GM18526 (cell line): ENCODE results near the gene LEAP2.

Experiments used
- POLR2A ChIP-seq: IDR thresholded peaks from 3 replicates; pipeline ENCODE4 v1.6.1; 2011; ENCODE audit not compliant: insufficient read length; ENCODE audit errors: extremely low read depth

LEAP2 gene

DNA sequence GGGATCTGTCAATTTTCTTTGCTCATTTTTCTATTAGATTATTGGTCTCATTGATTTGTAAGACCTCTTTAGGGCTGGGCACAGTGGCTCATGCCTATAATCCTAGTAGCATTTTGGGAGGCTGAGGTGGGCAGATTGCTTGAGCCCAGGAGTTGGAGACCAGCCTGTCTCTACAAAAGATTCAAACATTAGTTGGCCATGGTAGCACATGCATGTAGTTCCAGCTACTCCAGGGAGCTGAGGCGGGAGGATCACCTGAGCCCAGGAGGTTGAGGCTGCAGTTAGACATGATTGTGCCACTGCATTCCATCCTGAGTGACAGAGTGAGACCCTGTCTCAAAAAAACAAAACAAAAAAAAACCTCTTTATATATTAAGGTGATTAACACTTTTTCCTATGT lies 36.6 kb upstream of the LEAP2 start:
- TF ChIP-seq POLR2A = no peak

- no peak for TF ChIP-seq POLR2A
These were observed 35.6 kb upstream of the LEAP2 start for GRCh38 chr5:132837868-132838267.

DNA sequence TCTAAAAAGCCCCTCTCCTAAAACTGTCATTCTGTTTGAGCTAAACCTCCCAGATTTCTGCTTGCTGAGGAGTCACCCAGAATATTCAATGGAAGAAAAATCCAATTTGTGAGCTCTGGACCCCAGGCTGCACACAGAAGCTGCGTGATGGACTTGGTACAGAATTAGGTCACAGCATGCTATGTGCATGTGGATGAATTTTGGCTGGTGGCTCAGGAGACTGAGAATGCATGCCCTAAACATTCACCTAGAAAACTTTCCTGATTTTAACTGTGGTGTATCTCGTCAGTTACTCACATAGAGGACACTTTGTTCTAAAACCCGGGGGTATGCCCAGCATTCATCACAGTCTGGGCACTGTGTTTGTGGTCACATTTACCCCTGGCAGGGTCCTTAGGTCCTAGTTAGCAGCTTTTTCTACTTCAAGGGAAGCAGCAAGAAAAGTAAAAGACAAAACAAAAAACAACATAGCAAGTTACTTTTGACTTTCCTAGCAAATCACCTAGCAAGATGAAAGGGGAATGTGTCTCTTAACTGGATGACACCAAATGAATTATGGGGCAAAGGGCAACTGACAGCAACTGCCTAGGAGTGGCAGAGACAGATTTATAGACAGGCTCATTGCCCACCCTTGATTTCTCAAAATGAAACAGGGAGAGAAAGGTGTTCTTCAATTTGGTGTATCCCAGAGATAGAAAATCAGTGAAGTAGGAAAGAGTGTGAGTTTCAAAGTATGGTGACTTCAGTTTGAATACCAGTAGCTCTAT lies 34.8 kb upstream of the LEAP2 start:
- no peak for TF ChIP-seq POLR2A

DNA sequence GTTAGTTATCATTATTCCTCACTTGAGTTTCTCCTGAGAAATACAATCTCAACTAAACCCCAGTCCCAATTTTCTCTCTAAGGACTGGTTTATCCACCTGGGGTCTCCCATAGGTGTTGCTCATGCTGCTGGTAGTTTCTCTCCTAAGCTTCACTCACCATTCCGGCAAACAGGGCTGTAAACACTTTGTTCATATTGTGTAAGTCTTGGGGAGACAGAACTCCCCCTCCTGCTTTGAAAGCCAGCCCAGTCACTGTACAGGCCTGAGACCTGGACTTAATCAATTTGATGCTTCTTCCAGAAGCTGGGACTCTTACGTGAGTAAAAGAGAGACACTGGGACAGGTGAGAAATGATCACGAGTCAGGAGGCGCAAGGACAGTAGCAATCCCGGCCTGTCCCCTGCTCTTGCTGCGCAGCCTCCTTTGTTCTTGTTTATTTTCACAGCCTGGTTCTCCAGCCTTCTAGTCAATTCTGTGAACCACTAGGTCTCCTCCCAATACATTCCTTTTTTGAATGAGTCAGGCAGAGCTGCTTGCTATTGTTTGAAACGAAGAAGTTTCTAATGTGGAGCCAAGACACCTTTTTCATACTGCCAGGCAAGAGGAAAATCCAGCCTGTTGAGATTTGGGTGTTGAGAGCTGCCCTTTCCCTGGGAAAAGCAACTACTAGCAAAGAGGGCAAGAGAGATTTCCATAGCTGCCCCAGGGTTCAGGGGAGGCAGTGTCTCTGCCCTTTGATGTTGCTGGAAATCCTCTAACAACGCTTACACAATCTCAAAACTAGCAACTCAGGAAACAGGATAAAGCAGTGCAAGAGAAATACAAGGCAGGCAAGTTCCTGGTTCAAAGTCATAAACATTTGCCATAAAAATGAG lies 33.8 kb upstream of the LEAP2 start:
- no peak for TF ChIP-seq POLR2A

DNA sequence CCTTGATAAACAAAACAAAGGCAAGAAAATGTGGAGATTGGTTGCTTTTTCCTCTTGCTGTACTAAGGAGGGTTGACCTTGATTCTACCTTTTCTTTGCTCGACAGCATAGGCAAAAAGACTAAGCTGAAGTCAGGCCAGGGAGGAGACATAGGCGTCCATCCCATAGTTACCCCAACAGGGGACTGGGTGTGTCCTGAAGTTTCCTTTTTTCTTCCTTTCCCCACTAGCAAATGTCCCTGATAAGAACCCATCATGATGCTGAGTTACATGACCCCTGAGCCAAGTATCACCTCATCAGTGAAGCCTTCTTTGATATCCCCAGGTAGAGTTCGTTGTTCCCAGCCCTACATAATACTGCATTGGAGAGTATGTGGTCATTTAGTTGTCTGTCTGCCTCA lies 33.2 kb upstream of the LEAP2 start:
- TF ChIP-seq POLR2A = no peak

- TF ChIP-seq POLR2A = no peak
These were observed 32.6 kb upstream of the LEAP2 start for GRCh38 chr5:132840896-132841295.

DNA sequence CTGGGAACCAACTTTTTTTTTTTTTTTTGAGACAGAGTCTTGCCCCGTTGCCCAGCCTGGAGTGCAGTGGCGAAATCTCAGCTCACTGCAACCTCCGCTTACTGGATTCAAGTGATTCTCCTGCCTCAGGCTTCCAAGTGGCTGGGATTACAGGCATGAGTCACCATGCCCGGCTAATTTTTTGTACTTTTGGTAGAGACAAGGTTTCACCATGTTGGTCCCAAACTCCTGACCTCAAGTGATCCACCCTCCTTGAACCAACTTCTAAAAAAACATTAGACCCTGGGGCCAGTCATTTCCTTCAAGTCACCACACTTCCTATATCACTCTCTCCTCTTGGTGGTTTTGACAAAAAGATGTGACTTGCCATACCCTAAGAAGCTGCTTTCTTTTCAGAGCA lies 32.2 kb upstream of the LEAP2 start:
- no peak for TF ChIP-seq POLR2A

DNA sequence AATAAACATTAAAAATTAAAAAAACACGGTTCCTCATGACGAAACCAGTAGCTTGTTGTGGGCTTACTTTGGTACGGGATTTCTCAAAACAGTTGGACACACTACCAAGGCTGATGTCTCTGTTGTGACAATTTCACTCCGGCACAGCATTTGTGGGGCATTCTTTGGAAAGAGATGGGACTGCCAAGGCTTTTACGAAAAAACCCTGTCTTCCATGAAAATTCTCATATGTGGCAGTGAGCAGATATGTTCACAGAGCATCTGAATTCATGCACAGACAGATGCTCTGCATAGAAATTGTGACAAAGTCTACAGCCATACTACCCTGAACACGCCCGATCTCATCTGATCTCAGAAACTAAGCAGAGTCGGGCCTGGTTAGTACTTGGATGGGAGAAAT lies 25.2 kb upstream of the LEAP2 start:
- no peak for TF ChIP-seq POLR2A

DNA sequence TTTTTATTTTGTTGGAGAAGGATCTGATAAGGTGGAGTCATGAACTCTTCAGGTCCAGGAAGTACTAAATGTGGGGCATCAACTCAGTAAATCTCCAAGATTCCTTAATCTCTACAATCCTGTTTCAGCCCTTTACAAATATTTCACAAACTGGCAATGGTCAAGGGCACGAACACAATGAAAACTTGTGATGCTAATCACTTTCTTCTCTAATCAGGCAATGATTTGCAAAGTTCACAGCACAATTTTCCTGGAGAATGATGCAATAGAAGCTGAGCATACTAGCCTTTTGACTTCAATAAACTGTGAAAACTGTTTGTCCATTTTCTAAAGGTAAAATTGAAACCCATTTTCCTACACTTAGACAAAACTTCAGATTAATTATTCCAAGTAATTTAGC lies 24.1 kb upstream of the LEAP2 start:
- no peak for TF ChIP-seq POLR2A

- TF ChIP-seq POLR2A = no peak
These were observed 23.4 kb upstream of the LEAP2 start for GRCh38 chr5:132850066-132850465.

GRCh38 chr5:132853323-132853722 lies 20.1 kb upstream of the LEAP2 start:
- TF ChIP-seq POLR2A = no peak

DNA sequence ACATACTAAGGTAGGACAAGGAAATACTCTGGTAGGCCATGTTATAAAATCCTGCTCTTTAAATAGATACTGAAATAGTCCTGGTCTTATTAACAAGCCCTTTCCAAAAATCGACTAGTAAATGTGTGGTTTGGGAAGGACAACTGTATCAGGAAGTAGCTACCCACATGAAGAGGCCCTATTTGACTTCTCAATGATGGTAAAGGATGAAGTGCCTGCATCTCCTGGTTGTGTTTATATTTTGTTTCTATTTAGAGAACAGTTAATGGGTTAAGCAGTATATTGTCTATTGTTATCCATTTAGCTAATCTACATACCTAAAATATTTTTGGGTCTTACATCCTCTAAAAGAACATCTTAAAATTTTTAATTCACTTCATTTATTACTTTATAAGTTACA lies 19.7 kb upstream of the LEAP2 start:
- TF ChIP-seq POLR2A = no peak

DNA sequence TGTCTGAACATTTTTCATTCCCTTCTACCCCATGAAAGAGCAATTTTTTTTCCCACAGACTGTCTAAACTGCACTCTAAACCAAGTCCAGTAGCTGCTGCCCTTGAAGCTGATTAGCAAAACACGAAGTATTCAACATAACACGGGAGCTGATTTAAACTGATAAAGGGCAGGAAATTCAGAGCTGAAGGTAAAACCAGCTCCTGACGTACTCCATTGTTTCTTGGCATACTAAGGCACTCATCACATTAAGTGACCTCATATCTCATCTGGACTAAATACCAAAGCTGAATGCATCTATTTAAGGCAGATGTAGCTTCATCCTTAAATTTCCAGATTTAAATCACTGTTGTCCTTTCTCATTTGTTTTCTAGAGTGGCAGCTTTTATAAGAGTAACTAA lies 19.2 kb upstream of the LEAP2 start:
- no peak for TF ChIP-seq POLR2A

DNA sequence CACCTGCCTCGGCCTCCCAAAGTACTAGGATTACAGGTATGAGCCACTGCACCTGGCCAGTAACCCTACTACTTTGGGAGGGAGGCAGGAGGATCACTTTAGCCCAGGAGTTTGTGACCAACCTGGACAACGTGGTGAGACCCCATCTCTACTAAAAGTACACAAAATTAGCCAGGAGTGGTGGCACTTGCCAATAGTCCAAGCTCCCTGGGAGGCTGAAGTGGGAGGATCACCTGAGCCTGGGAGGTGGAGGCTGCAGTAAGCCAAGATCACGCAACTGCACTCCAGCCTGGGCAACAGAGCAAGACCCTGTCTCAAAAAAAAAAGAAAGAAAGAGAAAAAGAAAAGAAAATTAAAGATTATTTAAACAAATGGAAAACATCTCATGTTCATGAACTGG lies 17.5 kb upstream of the LEAP2 start:
- TF ChIP-seq POLR2A = no peak

DNA sequence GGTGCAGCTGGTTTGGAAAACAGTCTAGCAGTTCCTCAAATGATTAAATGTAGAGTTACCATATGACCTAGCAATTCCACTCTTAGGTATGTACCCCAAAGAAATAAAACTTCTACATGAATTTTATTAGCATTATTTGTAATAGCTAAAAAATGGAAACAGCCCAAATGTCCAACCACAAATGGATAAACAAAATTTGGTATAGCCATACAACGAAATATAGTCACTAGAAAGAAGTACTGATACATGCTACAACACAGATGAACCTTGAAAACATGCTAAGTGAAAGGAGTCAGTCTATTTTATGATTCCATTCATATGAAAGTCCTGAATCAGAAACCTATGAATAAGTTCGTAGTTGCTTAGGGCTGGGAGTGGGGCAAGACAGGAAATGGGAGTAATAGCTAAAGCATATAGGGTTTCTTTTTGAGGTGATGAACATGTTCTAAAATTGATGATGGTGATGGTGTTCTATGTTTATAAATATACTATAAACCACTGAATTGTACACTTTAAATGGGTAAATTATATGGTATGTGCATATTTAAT lies 13.5 kb upstream of the LEAP2 start:
- TF ChIP-seq POLR2A = no peak

DNA sequence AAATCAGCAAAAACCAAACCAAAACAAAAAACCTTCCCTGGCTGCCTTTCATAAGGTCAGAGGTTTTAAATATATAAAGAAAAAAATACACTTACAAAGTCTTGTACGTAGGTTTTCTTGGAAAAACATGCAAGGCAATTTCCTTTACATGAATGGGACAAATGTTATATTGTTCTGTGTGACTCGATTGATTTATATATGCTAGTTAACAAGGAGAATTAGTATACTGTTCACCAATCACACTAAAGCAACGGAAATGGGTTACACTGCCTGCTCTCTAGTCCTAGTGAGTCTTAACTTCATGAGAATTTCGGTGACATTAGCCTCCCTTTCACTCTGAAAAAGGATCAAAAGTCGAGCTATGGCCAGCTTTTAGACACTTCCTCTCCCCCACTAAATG lies 12.7 kb upstream of the LEAP2 start:
- TF ChIP-seq POLR2A = no peak
